Cardiac muscle cell (in vitro differentiated cells and primary cell): ENCODE data around the gene NOVA1. TPM values are rescaled to one million over a fixed set of nuclear protein-coding genes. Genes with fewer than 3 reads are reported as not detected.
A peak's percentile ranks its signal among the peaks of the same experiment; 100 is the strongest.

ENCODE experiments used
- DNase-seq, 2 donors: peaks; one replicate each; pipeline versions ENCODE4 v3.0.0 to v3.0.0-alpha.2; 2010 to 2017; ENCODE audit warnings: low read depth in 1 of 2, low spot score in 1 of 2
- H3K27ac ChIP-seq: fragments of 200-600 bp; sonication (generic); 2 replicates; pipeline ENCODE4 v1.5.1; 2016
- H3K27me3 ChIP-seq: fragments of 200-600 bp; sonication (generic); 2 replicates; pipeline ENCODE4 v1.6.0; 2016; ENCODE audit warnings: control low read depth
- H3K36me3 ChIP-seq: fragments of 200-600 bp; sonication (generic); 2 replicates; pipeline ENCODE4 v1.5.1; 2016; ENCODE audit warnings: control low read depth
- H3K4me1 ChIP-seq: fragments of 200-600 bp; sonication (generic); 2 replicates; pipeline ENCODE4 v1.8.1; 2017; ENCODE audit warnings: low read depth, mild to moderate bottlenecking, mixed run types
- H3K4me3 ChIP-seq: fragments of 200-600 bp; sonication (generic); 2 replicates; pipeline ENCODE4 v1.5.1; 2016; ENCODE audit warnings: mild to moderate bottlenecking
- H3K9me3 ChIP-seq: fragments of 200-600 bp; sonication (generic); 2 replicates; pipeline ENCODE4 v1.5.1; 2017; ENCODE audit warnings: low read depth, mild to moderate bottlenecking, control low read depth
- CTCF ChIP-seq: IDR thresholded peaks from 2 replicates; pipeline ENCODE4 v1.5.1; 2012; ENCODE audit warnings: low read depth, mild to moderate bottlenecking, low read length
- polyA plus RNA-seq: library from polyadenylated mRNA; unstranded; fragments of >200 nt; fragmentation: Nextera tagmentation; extraction: Ambion mirVana; gene quantifications from 2 replicates; pipeline ENCODE4 v1.2.1, GENCODE V29; 2016
- total RNA-seq: library from RNA; depleted of rRNA; stranded (reverse); fragments of >200 nt; gene quantifications from 2 replicates; pipeline ENCODE4 v1.2.3, GENCODE V29; 2016

Gene NOVA1
- total and polyA plus RNA-seq, 2 experiments from 2014 or later: 11.1 TPM

DNA sequence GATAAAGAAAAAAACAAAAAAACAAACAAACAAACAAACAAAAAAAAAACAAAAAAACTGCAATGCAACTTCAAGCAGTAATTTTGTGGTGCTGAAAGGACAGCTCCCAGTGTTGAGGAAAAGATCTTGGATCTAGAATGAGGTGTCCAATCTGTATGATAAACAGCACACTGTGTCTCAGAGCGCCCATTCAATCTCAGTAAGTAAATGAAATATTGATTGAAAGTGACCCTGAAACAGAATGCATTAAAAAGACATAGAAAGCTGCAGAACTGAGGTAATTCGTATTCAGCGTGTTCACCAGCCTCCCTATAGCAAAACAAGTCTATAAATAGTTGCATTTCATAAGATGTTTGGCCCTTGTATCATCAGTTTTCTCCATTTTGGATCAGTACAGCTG, 153.0 kb downstream of the NOVA1 start:
- Histone ChIP-seq H3K27ac (no peak overlapping the region), H3K4me1 (no peaks in the 10 kb centered on the region), H3K4me3 (no peak overlapping the region), H3K36me3 (no peaks in the 10 kb centered on the region), H3K27me3 (no peaks in the 10 kb centered on the region), H3K9me3 (no peaks in the 10 kb centered on the region)
- no peak for TF ChIP-seq CTCF
- peak; percentile 37 to 71 for DNase-seq

DNA sequence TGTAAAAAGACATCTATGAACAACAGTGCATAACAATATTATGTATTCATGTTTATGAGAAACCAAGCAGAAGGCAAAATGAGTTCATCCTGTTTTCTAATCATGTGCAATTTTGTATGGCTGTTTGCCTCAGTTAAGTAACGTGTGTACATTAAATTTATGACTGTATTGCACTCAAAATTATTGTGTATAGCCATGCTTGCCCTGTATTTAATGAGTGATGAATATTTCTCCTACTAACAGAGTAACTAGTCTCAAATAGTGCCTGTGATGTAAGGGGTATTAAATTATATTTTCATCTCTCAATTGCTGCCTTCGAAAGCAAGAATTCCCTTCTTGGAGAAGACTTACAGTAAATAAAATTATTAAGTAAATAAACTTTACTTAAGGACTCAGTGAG, 154.2 kb downstream of the NOVA1 start:
- no peak for TF ChIP-seq CTCF

DNA sequence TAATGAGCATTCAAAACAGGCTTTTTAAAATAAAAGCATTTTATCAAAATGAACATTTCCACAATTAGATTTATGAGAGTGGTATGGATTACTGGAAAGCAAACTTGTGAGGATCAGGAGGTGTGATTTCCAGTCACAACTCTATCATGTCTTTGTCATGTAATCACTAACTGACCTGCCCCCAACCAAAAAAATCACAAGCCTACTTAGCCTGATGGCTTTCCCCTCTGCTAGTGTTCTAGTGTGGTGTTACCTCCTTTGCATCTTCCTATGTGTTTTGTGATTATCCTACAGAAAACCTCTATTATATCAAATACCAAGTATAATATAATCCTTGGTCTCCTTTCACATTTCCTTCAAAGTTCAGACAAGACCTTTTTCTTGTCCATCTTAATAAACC, 168.6 kb downstream of the NOVA1 start:
- Histone ChIP-seq H3K27me3 (no peaks in the 10 kb centered on the region), H3K36me3 (no peaks in the 10 kb centered on the region), H3K9me3 (no peaks in the 10 kb centered on the region), H3K4me1 (no peaks in the 10 kb centered on the region), H3K4me3 (no peak overlapping the region), H3K27ac (no peak overlapping the region)
- no peak for DNase-seq
- TF ChIP-seq CTCF: no peak

More for the DNA sequence above, 154.2 kb downstream of the NOVA1 start:
- H3K36me3 ChIP-seq: no peaks in the 10 kb centered on the region
- H3K4me3 ChIP-seq: no peak overlapping the region
- no peaks in the 10 kb centered on the region for H3K27me3 ChIP-seq
- DNase-seq: no peak
- H3K9me3 ChIP-seq: no peaks in the 10 kb centered on the region
- H3K27ac ChIP-seq: no peak overlapping the region
- no peaks in the 10 kb centered on the region for H3K4me1 ChIP-seq

DNA sequence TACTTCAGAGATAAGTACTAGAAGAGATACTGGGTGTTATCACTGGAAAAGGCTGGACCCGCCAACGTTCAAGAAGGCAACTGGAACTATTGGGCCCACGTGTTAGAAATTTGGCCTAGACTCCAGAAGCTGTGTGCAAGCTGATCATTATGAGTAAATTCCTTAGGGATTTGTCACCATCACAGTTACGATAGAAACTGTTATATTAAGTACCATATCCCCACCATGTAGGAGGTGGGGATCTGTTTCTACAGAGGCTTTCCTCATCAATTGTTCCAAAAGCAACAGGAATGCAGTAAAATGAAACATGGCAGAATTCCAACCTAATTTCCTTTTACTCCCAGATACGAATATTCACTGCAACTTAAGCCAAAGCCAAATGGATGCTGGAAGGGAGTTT, 170.7 kb downstream of the NOVA1 start:
- H3K36me3 ChIP-seq: no peaks in the 10 kb centered on the region
- no peaks in the 10 kb centered on the region for H3K27me3 ChIP-seq
- H3K4me1 ChIP-seq: no peaks in the 10 kb centered on the region
- peak in 1 of 2 donors; percentile 87 for DNase-seq
- no peak overlapping the region for H3K4me3 ChIP-seq
- H3K27ac ChIP-seq: no peak overlapping the region
- no peaks in the 10 kb centered on the region for H3K9me3 ChIP-seq
- TF ChIP-seq CTCF: no peak

GRCh38 chr14:26424537-26424936, 173.3 kb downstream of the NOVA1 start:
- DNase-seq: no peak
- no peak for TF ChIP-seq CTCF
- Histone ChIP-seq H3K4me1 (no peaks in the 10 kb centered on the region), H3K9me3 (no peaks in the 10 kb centered on the region), H3K27ac (no peak overlapping the region), H3K36me3 (no peaks in the 10 kb centered on the region), H3K4me3 (no peak overlapping the region), H3K27me3 (no peaks in the 10 kb centered on the region)

DNA sequence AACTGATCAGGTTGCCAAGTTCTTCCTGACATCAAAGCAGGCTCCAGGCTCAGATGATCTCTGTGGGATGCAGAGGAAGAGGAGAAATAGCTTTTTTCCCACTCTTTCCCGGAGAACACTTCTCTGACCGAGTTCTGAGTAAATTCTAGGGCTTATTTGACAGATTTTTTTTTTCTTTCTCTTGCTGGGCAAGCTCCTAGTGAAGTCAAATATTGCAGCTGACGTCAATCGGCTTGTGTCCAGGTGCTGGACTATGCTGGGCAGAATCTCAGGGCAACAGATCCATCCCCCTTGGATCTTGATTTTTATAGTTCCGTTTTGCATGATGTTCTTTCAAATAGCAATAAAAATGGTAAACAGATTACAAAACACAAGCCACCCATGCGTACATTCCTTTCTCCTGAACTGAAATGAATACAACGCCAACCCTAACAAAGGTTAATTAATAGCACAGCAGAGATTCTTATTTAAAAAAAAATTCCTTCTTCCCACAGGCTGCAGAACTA, 182.2 kb downstream of the NOVA1 start:
- H3K27me3 ChIP-seq: no peaks in the 10 kb centered on the region
- no peak overlapping the region for H3K27ac ChIP-seq
- H3K4me1 ChIP-seq: no peaks in the 10 kb centered on the region
- no peaks in the 10 kb centered on the region for H3K36me3 ChIP-seq
- H3K4me3 ChIP-seq: no peak overlapping the region
- no peak for DNase-seq
- no peak for TF ChIP-seq CTCF
- H3K9me3 ChIP-seq: no peaks in the 10 kb centered on the region
